ENCODE results near the gene ZRANB3.

ZRANB3 gene

GRCh38 chr2:135238651-135239050, 292.4 kb downstream of the ZRANB3 start:
- Mint-ChIP-seq H3K4me1 (no peaks in the 10 kb centered on the region), H3K27me3 (no peaks in the 10 kb centered on the region), H3K9me3 (peaks cover 7 to 9% of the 10 kb centered on the region in 2 donors), H3K36me3 (peaks cover 16 to 22% of the 10 kb centered on the region in 2 donors), H3K4me3 (no peak overlapping the region), H3K27ac (no peak overlapping the region)
- ATAC-seq (replicated peaks) (no peak), DNase-seq (no peak)

GRCh38 chr2:135230150-135230549, 300.9 kb downstream of the ZRANB3 start:
- Mint-ChIP-seq H3K4me1 (no peaks in the 10 kb centered on the region), H3K4me3 (no peak overlapping the region), H3K9me3 (peaks cover 14 to 18% of the 10 kb centered on the region in 2 donors), H3K36me3 (peaks cover 40 to 47% of the 10 kb centered on the region in 2 donors), H3K27ac (no peak overlapping the region), H3K27me3 (no peaks in the 10 kb centered on the region)
- ATAC-seq (replicated peaks) (no peak), DNase-seq (no peak)

- H3K36me3 Mint-ChIP-seq, result peaks cover 22 to 28% of the 10 kb centered on the region in 2 donors
- ATAC-seq (replicated peaks), result no peak
- no peaks in the 10 kb centered on the region for H3K27me3 Mint-ChIP-seq
These were observed 303.6 kb downstream of the ZRANB3 start for GRCh38 chr2:135227386-135227785.

GRCh38 chr2:135226961-135227360, 304.1 kb downstream of the ZRANB3 start:
- ATAC-seq (replicated peaks) (no peak), DNase-seq (no peak)
- H3K27me3 Mint-ChIP-seq, result no peaks in the 10 kb centered on the region
- no peaks in the 10 kb centered on the region for H3K4me1 Mint-ChIP-seq
- no peak overlapping the region for H3K27ac Mint-ChIP-seq
- H3K9me3 Mint-ChIP-seq, result peaks cover 2 to 7% of the 10 kb centered on the region in 2 donors
- no peak overlapping the region for H3K4me3 Mint-ChIP-seq
- H3K36me3 Mint-ChIP-seq, result peaks cover 22 to 25% of the 10 kb centered on the region in 2 donors

More at GRCh38 chr2:135227386-135227785, 303.6 kb downstream of the ZRANB3 start:
- no peak overlapping the region for H3K4me3 Mint-ChIP-seq
- peaks cover 2 to 7% of the 10 kb centered on the region in 2 donors for H3K9me3 Mint-ChIP-seq
- DNase-seq, result no peak
- no peaks in the 10 kb centered on the region for H3K4me1 Mint-ChIP-seq
- no peak overlapping the region for H3K27ac Mint-ChIP-seq

GRCh38 chr2:135225781-135226180, 305.2 kb downstream of the ZRANB3 start:
- no peaks in the 10 kb centered on the region for H3K27me3 Mint-ChIP-seq
- no peak overlapping the region for H3K27ac Mint-ChIP-seq
- H3K36me3 Mint-ChIP-seq, result peaks cover 21 to 22% of the 10 kb centered on the region in 2 donors
- no peak for DNase-seq
- H3K4me3 Mint-ChIP-seq, result no peak overlapping the region
- ATAC-seq (replicated peaks), result no peak
- H3K4me1 Mint-ChIP-seq, result no peaks in the 10 kb centered on the region
- peaks cover 2 to 3% of the 10 kb centered on the region in 2 donors for H3K9me3 Mint-ChIP-seq

GRCh38 chr2:135219226-135219625, 311.8 kb downstream of the ZRANB3 start:
- H3K4me1 Mint-ChIP-seq, result no peaks in the 10 kb centered on the region
- peaks cover 16 to 21% of the 10 kb centered on the region in 2 donors for H3K36me3 Mint-ChIP-seq
- H3K9me3 Mint-ChIP-seq, result no peaks in the 10 kb centered on the region
- H3K27ac Mint-ChIP-seq, result no peak overlapping the region
- ATAC-seq (replicated peaks), result no peak
- no peak overlapping the region for H3K4me3 Mint-ChIP-seq
- DNase-seq, result no peak
- H3K27me3 Mint-ChIP-seq, result no peaks in the 10 kb centered on the region

GRCh38 chr2:135218426-135218825, 312.6 kb downstream of the ZRANB3 start:
- no peaks in the 10 kb centered on the region for H3K4me1 Mint-ChIP-seq
- H3K9me3 Mint-ChIP-seq, result no peaks in the 10 kb centered on the region
- no peak overlapping the region for H3K4me3 Mint-ChIP-seq
- H3K27ac Mint-ChIP-seq, result no peak overlapping the region
- H3K36me3 Mint-ChIP-seq, result peaks cover 16 to 21% of the 10 kb centered on the region in 2 donors
- H3K27me3 Mint-ChIP-seq, result no peaks in the 10 kb centered on the region
- ATAC-seq (replicated peaks) (no peak), DNase-seq (no peak)

- no peak overlapping the region for H3K27ac Mint-ChIP-seq
- DNase-seq (no peak), ATAC-seq (replicated peaks) (no peak)
- H3K4me1 Mint-ChIP-seq, result no peaks in the 10 kb centered on the region
- H3K27me3 Mint-ChIP-seq, result no peaks in the 10 kb centered on the region
- H3K36me3 Mint-ChIP-seq, result peaks cover 9 to 10% of the 10 kb centered on the region in 2 donors
- H3K4me3 Mint-ChIP-seq, result no peak overlapping the region
- H3K9me3 Mint-ChIP-seq, result no peaks in the 10 kb centered on the region
These were observed 318.3 kb downstream of the ZRANB3 start for GRCh38 chr2:135212757-135213156.

GRCh38 chr2:135208016-135208415, 323.0 kb downstream of the ZRANB3 start:
- no peak for DNase-seq
- no peaks in the 10 kb centered on the region for H3K27me3 Mint-ChIP-seq
- ATAC-seq (replicated peaks), result no peak
- H3K9me3 Mint-ChIP-seq, result no peaks in the 10 kb centered on the region
- H3K36me3 Mint-ChIP-seq, result peaks cover 2 to 8% of the 10 kb centered on the region in 2 donors
- no peaks in the 10 kb centered on the region for H3K4me1 Mint-ChIP-seq
- H3K4me3 Mint-ChIP-seq, result no peak overlapping the region
- no peak overlapping the region for H3K27ac Mint-ChIP-seq

GRCh38 chr2:135203944-135204343, 327.1 kb downstream of the ZRANB3 start:
- Mint-ChIP-seq H3K27ac (no peak overlapping the region), H3K9me3 (no peaks in the 10 kb centered on the region), H3K36me3 (peaks cover 8 to 16% of the 10 kb centered on the region in 2 donors), H3K4me3 (no peak overlapping the region), H3K27me3 (no peaks in the 10 kb centered on the region), H3K4me1 (no peaks in the 10 kb centered on the region)
- no peak for DNase-seq
- ATAC-seq (replicated peaks), result no peak

GRCh38 chr2:135202751-135203150, 328.3 kb downstream of the ZRANB3 start:
- H3K36me3 Mint-ChIP-seq, result peaks cover 11 to 20% of the 10 kb centered on the region in 2 donors
- no peak for ATAC-seq (replicated peaks)
- no peak overlapping the region for H3K4me3 Mint-ChIP-seq
- no peak for DNase-seq
- no peaks in the 10 kb centered on the region for H3K27me3 Mint-ChIP-seq
- H3K9me3 Mint-ChIP-seq, result no peaks in the 10 kb centered on the region
- no peak overlapping the region for H3K27ac Mint-ChIP-seq
- H3K4me1 Mint-ChIP-seq, result no peaks in the 10 kb centered on the region

- peaks cover 3 to 5% of the 10 kb centered on the region in 2 donors for H3K9me3 Mint-ChIP-seq
- H3K4me1 Mint-ChIP-seq, result no peaks in the 10 kb centered on the region
- H3K27ac Mint-ChIP-seq, result no peak overlapping the region
- no peak overlapping the region for H3K4me3 Mint-ChIP-seq
- ATAC-seq (replicated peaks), result no peak
- no peaks in the 10 kb centered on the region for H3K27me3 Mint-ChIP-seq
- H3K36me3 Mint-ChIP-seq, result peaks cover 11% of the 10 kb centered on the region in 2 donors
- no peak for DNase-seq
These were observed 332.5 kb downstream of the ZRANB3 start for GRCh38 chr2:135198481-135198880.

GRCh38 chr2:135190799-135191198, 340.2 kb downstream of the ZRANB3 start:
- Mint-ChIP-seq H3K4me1 (no peaks in the 10 kb centered on the region), H3K9me3 (peaks cover 15 to 22% of the 10 kb centered on the region in 2 donors), H3K27me3 (no peaks in the 10 kb centered on the region), H3K4me3 (no peak overlapping the region), H3K36me3 (peaks cover 14 to 35% of the 10 kb centered on the region in 2 donors), H3K27ac (no peak overlapping the region)
- DNase-seq (no peak), ATAC-seq (replicated peaks) (no peak)

GRCh38 chr2:135189148-135189547, 341.9 kb downstream of the ZRANB3 start:
- DNase-seq, result no peak
- H3K27me3 Mint-ChIP-seq, result no peaks in the 10 kb centered on the region
- peaks cover 13 to 19% of the 10 kb centered on the region in 2 donors for H3K9me3 Mint-ChIP-seq
- ATAC-seq (replicated peaks), result no peak
- H3K4me1 Mint-ChIP-seq, result no peaks in the 10 kb centered on the region
- no peak overlapping the region for H3K4me3 Mint-ChIP-seq
- H3K36me3 Mint-ChIP-seq, result peaks cover 18 to 43% of the 10 kb centered on the region in 2 donors
- H3K27ac Mint-ChIP-seq, result no peak overlapping the region

- DNase-seq, result no peak
- H3K9me3 Mint-ChIP-seq, result peaks cover 6 to 10% of the 10 kb centered on the region in 2 donors
- H3K36me3 Mint-ChIP-seq, result peaks cover 17 to 37% of the 10 kb centered on the region in 2 donors
- H3K4me3 Mint-ChIP-seq, result no peak overlapping the region
- H3K27ac Mint-ChIP-seq, result no peak overlapping the region
- no peak for ATAC-seq (replicated peaks)
- H3K27me3 Mint-ChIP-seq, result no peaks in the 10 kb centered on the region
- no peaks in the 10 kb centered on the region for H3K4me1 Mint-ChIP-seq
These were observed 343.7 kb downstream of the ZRANB3 start for GRCh38 chr2:135187270-135187669.

GRCh38 chr2:135186054-135186453, 345.0 kb downstream of the ZRANB3 start:
- H3K27me3 Mint-ChIP-seq, result no peaks in the 10 kb centered on the region
- no peaks in the 10 kb centered on the region for H3K4me1 Mint-ChIP-seq
- H3K9me3 Mint-ChIP-seq, result peaks cover 6 to 10% of the 10 kb centered on the region in 2 donors
- peaks cover 17 to 40% of the 10 kb centered on the region in 2 donors for H3K36me3 Mint-ChIP-seq
- no peak for ATAC-seq (replicated peaks)
- no peak for DNase-seq
- H3K4me3 Mint-ChIP-seq, result no peak overlapping the region
- no peak overlapping the region for H3K27ac Mint-ChIP-seq
